Uterus (tissue), 2 donors: ENCODE measurements around the gene TMEM187.

ENCODE experiments used
- POLR2A ChIP-seq, 2 donors: fragments of 450-650 bp; IDR thresholded peaks; one replicate each; pipeline ENCODE4 v1.6.1; 2016; ENCODE audit warnings: antibody characterized with exemption in 2 of 2, mild to moderate bottlenecking in 1 of 2, moderate library complexity in 1 of 2
- TF ChIP-seq, protein P1 (sequence below), 4 experiments: fragments of 200-600 bp in 2 of 4; fragments of 450-650 bp in 2 of 4; sonication (generic) in 2 of 4; IDR thresholded peaks; one replicate each; pipeline ENCODE4 v1.5.1; 2016 to 2019; ENCODE audit warnings: antibody characterized with exemption in 4 of 4, mild to moderate bottlenecking in 2 of 4, moderate library complexity in 1 of 4

- no peak for TF ChIP-seq POLR2A (IDR thresholded peaks at IDR 0.05)
- TF ChIP-seq, protein P1, sequence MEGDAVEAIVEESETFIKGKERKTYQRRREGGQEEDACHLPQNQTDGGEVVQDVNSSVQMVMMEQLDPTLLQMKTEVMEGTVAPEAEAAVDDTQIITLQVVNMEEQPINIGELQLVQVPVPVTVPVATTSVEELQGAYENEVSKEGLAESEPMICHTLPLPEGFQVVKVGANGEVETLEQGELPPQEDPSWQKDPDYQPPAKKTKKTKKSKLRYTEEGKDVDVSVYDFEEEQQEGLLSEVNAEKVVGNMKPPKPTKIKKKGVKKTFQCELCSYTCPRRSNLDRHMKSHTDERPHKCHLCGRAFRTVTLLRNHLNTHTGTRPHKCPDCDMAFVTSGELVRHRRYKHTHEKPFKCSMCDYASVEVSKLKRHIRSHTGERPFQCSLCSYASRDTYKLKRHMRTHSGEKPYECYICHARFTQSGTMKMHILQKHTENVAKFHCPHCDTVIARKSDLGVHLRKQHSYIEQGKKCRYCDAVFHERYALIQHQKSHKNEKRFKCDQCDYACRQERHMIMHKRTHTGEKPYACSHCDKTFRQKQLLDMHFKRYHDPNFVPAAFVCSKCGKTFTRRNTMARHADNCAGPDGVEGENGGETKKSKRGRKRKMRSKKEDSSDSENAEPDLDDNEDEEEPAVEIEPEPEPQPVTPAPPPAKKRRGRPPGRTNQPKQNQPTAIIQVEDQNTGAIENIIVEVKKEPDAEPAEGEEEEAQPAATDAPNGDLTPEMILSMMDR (IDR thresholded peaks at IDR 0.05): no peak
Observed at GRCh38 chrX:153974726-153975286, 2.3 kb downstream of the TMEM187 start.
